Stimulated activated CD4-positive, alpha-beta T cell treated with anti-CD3 and anti-CD28 coated beads, Interleukin-12 subunit alpha, Interleukin-12 subunit beta, amount 100 ng/mL, for 4 hours (primary cell): ENCODE measurements around the gene MAP7D1.
A peak's percentile ranks its signal among the peaks of the same experiment; 100 is the strongest.

Experiments
- DNase-seq: peaks from one replicate; pipeline ENCODE4 v3.0.0-alpha.2; 2020

MAP7D1 gene

DNA sequence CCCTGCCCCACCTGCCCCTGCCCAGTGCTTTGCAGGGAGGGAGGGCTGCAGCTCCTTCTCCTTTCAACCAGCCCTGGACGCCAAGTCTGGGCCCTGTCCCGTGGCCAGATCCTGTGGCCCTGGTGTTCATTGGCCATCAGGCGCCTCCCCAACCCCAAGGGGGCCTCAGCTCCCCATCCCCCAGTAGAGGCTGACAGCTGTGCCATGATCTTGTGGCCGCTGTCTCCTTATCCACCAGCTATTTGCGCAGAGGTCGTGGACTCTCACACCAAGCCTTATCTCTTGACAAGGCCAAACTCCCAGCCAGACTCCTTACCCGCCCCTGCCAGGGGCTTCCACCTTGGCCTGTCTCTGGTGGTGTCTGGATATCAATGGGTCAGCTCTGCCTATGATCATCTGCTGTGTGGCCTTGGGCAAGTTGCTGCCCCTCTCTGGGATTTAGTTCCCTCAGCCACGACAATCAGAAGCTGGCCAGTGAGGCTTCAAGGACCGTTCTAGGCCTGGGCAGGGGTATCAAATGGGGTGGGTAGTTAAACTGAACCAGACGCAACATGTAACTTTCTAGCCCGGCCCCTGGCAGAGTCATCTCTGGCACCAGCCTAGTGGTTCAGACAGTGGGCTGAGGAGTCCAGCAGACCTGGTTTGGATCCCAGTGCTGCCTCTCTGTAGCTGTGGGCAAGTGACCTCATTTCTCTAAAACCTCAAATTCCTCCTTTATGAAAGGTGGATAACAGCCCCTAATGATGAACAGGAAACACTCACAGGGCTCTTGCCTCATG is 27.6 kb upstream of the MAP7D1 start:
- DNase-seq = no peak

DNA sequence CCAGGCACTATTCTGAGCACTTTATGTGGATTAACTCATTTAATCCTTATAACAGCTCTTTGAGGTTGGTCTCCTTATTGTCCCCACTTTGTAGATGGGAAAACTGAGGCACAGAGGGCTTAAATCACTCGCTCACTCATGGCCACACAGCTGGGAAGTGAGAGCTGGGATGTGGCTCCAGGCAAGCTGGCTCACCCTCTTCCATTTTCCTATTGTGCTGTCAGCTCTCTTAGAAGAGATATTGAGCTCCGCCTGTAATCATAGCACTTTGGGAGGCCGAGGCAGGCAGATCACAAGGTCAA is 27.1 kb upstream of the MAP7D1 start:
- no peak for DNase-seq

DNA sequence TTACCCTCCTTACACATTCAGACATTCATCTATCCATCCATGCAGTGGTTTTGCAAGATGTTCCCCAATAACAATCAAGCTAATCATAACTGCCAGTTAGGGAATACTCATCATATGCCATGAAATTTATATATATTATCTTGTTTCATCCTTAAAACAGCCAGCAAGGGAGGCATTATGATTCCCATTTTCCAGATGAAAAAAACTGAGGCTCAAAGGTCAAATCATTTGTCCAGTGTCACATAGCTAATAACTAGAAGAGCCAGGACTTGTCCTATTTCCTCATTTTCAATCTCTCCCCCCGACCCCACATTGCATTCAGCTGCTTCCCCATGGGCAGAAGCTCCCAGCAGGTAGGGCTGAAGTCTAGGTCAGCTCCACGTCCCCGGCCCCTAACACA is 23.9 kb upstream of the MAP7D1 start:
- DNase-seq = no peak

DNA sequence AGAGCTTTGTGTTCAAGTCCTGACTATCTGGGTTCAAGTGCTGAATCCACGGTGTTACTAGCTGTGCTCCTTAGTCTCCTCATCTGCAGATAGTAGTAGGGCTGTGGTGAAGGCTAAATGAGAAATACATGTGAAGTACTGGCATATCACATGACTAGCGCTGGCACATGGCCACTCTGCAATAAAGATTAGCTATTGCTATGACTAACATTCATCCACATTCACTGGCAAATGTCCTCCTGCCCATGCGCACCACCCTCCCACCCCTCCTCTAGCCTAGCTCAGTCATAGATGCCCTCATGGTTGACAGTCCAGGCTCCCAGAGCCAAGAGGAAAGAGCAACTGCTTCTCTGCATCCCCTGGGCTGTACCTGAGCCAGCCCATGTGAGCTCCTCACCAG is 22.5 kb upstream of the MAP7D1 start:
- no peak for DNase-seq

- no peak for DNase-seq
Observed at GRCh38 chr1:36134031-36134430, 21.9 kb upstream of the MAP7D1 start.

GRCh38 chr1:36134505-36135329 is 21.2 kb upstream of the MAP7D1 start:
- DNase-seq = peak; percentile 26

DNA sequence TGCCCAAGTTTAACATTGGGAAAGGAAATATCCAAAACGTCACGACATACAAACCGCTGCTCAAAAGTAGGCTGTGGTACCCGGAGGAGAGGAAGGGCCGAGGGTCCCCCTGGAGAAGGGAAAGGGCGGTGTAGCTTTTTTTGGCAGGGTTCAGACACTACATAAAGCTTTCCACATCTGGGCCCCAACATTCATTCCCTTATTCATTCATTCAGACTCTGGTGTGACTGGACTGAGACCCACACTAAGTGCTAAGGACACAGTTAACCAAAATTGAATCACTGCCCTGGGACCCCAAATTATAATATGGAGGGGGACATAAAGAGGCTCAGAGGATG is 20.7 kb upstream of the MAP7D1 start:
- no peak for DNase-seq

GRCh38 chr1:36135796-36136195 is 20.2 kb upstream of the MAP7D1 start:
- no peak for DNase-seq

- no peak for DNase-seq
Observed at GRCh38 chr1:36136535-36136934, 19.4 kb upstream of the MAP7D1 start.

DNA sequence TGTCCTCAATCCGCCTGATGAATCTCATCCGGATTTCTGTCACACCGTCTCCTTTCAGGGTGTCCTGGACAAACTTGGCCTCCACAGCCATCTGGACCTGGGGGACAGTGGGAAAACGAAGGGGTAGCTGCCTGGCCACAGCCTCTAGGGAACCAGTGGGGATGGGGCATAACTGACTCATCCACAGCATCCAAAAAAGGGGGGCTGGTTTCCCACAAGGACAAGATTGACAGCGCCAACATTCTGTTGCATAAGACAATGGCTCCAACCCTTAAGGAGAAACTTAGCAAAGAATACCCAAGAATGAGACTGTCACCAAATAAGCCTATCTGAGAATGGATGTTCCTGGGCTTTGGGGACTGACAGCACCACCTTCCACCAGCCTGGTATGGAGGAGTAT is 18.7 kb upstream of the MAP7D1 start:
- no peak for DNase-seq

GRCh38 chr1:36137776-36138175 is 18.2 kb upstream of the MAP7D1 start:
- DNase-seq = no peak

DNA sequence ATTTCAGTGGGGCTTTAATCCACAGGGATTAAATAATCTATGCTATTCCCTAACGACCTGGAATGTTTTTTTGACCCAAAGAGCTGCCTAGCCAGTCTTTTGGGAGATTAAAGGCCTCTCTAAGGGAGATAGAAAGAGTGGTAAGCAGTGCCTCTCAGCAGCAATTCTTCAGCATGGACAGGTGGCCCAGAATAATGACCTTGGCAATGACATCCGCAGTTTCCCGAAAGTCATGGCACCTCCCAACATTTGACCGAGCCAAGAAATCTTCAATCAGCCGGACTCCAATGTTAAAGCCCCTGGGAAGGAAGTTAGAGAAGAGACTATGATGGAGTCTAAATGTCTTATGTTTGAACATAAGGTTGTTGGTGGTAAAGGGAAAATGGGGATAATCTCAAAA is 16.4 kb upstream of the MAP7D1 start:
- no peak for DNase-seq

- no peak for DNase-seq
Observed at GRCh38 chr1:36142121-36142520, 13.8 kb upstream of the MAP7D1 start.

DNA sequence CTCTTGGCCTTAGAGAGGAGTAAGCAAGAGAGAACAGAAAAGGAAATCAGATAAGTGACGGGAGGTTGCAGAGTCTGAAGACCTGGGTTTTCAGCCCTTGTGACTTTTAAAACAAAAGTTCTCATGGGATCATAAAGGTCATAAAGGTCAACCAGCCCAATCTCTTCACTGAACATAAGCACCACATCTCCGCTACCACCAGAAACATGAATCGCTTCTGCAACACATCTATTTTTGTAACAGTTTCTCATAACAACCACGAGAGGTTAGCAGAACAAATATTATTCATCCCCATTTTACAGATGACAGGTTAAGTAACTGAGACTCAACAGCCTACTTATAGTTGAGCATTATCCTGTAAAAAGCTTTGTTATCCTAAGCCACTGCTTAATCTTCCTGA is 12.5 kb upstream of the MAP7D1 start:
- DNase-seq = no peak

- DNase-seq = no peak
Observed at GRCh38 chr1:36144413-36144812, 11.5 kb upstream of the MAP7D1 start.

GRCh38 chr1:36148821-36149236 is 7.1 kb upstream of the MAP7D1 start:
- DNase-seq = no peak

- peak; percentile 99 for DNase-seq
Observed at GRCh38 chr1:36149237-36149972, 6.6 kb upstream of the MAP7D1 start, which contains the start of gene TRAPPC3. TRAPPC3 (minus strand) TSS chr1:36149486; CDS start chr1:36149378, 108 bp downstream.

DNA sequence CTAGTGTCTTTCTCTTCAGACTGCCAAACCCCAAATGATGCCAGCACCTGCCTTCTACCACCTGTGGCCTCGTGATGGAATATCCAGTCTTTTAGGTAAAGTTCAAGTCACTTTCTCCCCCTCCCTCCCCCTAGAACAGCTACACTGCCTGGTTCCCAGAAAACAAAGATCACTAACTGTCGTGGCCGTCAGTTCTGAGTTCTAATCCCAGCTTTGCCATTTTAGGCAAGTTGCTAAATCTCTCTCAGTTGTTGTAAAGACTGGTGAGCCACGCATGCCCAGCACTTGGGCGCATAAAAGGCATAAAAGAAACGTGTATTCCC is 6.0 kb upstream of the MAP7D1 start:
- no peak for DNase-seq

DNA sequence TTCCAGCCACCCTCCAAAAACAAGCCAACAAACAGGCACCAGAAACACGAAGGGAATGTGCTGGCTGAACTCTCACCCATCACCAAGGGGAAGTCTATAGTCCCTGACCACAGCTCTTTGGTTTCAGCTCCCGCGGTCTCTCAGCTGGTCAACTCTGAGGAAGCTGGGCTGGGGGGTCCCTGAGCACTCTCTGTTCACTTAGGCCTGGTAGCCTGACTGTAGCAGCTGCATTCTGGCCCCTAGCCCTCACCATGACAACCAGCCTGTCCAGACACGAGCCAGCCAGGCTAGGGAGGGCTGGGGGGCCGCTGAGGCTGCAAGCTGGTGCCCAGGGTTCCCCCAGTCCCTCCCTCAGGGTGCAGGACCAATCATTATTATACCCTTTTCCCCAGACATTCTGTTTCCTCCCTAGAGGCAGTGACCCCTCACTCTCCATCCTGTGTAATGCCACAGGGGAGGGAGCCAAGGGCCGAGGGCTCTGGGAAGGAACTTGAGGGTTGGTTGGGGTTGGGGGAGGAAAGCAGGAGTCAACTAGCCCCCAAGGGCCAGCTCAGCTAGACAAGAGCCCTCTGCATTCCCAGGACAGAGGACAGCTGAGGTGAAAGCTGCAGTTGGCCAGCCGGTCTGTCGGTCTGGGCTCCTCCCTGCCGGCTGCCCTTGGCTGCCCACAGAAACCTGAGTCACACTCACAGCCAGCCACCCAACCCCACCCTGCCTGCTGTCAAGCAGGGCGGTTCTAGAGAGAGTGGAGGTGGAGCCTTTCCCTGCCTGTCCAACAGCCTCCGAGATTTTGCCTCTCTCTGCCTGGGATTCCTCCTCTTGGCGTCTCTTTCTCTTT is 5.4 kb upstream of the MAP7D1 start:
- DNase-seq = peak; percentile 52

DNA sequence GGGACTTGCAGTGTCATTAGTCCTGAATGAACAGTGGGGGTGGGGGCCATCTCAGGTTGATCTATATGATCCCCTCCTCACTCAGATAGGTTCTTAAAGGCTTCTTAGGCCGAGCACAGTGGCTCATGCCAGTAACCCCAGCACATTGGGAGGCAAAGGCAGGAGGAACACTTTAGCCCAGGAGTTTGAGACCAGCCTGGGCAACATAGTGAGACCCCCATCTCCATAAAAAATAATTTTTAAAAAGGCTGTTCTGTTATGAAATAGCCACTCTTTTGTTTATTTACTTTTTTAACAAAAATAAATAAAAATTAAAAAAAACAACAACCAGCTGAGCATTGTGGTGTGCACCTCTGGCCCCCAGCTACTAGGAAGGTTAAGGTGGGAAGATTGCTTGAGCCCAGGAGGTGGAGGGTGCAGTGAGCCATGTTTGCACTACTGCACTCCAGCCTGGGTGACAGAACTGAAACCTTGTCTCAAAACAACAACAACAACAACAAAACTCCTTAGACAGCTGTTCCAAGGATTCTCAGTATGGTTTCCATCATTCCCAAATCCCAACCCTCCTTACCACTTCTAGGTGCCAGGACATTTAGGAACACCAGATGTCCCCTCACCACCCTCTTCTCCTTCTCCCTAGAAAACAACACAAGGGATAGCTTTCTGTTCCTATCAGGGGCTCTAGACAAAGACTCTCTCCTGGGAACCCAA is 4.7 kb upstream of the MAP7D1 start:
- no peak for DNase-seq

DNA sequence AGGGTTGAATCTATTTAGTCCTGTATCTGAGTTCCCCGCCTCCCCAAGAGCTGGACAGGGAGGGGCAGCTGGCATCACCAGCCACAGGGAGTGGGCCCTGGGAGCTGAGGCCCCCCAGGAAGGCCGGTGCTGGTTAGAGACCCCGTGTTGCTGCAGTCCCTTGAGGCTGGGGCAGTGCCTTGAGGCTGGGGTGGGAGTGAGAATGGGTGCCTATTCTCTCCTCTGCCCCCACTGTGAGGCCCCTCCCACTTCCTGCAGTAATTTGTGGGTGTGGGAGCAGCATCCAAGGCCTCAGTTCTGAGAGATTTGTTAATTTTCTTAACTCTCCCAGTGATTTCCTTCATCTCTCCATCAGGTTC is 4.1 kb upstream of the MAP7D1 start:
- DNase-seq = peak; percentile 41

DNA sequence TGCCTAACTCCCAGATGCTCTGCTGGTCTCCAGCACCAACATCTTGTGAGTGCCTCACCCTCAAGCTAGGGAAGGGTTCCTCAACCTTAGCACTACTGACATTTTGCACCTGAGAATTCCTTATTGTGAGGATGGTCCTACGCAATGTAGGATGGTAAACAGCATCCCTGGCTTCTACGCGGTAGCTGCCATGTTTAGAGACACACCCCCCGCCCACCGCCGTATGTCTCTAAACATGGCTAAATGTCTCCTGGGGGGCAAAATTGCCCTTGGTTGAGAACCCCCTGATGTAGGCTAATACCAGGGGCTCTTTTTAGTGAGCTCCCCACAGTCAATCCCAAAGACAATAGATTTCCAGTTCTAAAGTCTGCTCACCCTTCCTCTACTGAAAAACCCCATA is 2.5 kb upstream of the MAP7D1 start:
- no peak for DNase-seq

GRCh38 chr1:36154335-36154734 is 1.6 kb upstream of the MAP7D1 start:
- no peak for DNase-seq
